HepG2 (cell line): Measurements from ENCODE around the gene ATG5. TPM values are rescaled to one million over a fixed set of nuclear protein-coding genes. Genes with fewer than 3 reads are reported as not detected.

Experiments used
- ATAC-seq: fragments of 200-7000 bp; cut with Tn5 transposase; 3 replicates; pipeline ENCODE4 v1.9.1; 2020; ENCODE audit warnings: mild to moderate bottlenecking, moderate library complexity
- BruUV-seq: library from RNA; stranded (reverse); fragments of 400-500 nt; replicated peaks from 2 replicates; lab custom pipeline; 2021; lab: Mats Ljungman, UMichigan
- CTCF ChIA-PET: fragments of 300-600 bp; formaldehyde crosslinking; extraction: SDS; loops from one replicate; lab custom pipeline; 2021; ENCODE audit warnings: low total read pairs, inconsistent platforms, low intra/inter-chr PET ratio; lab: Yijun Ruan, JAX
- POLR2A ChIA-PET: fragments of 350-600 bp; sonication (Branson Sonifier 250); formaldehyde crosslinking; loops from one replicate; lab custom pipeline; 2020; ENCODE audit warnings: antibody characterized with exemption, inconsistent platforms; lab: Yijun Ruan, JAX
- DNase-seq: peaks from one replicate; pipeline ENCODE4 v3.0.0-alpha.2; 2015; ENCODE audit warnings: low spot score
- FAIRE-seq: peaks from 3 replicates; lab custom pipeline; 2011; peaks lifted over from hg19 to GRCh38; lab: Jason Lieb, UNC
- H2AFZ ChIP-seq: one replicate; pipeline ENCODE4 v1.6.1; 2011; ENCODE audit warnings: low read length, inconsistent platforms
- H3K27ac ChIP-seq: fragments of 300-600 bp; 3 replicates; pipeline ENCODE4 v1.8.0; 2011; ENCODE audit warnings: mixed run types, mild to moderate bottlenecking, mixed read lengths, low read length, inconsistent platforms; ENCODE audit not compliant: insufficient read depth; ENCODE audit errors: extremely low read length
- H3K27me3 ChIP-seq, 2 experiments: fragments of 200-600 bp in 1 of 2; 2 replicates in 1 of 2; 3 replicates in 1 of 2; pipeline versions ENCODE4 v1.6.0 to v1.8.0; 2011; ENCODE audit warnings: low read length in 2 of 2, mild to moderate bottlenecking in 2 of 2, moderate library complexity in 2 of 2, inconsistent platforms in 1 of 2; ENCODE audit not compliant: insufficient read depth in 2 of 2, control insufficient read depth in 1 of 2
- H3K36me3 ChIP-seq, 2 experiments: fragments of 200-600 bp in 1 of 2; replicated peaks in 1 of 2; 2 replicates in 1 of 2; 3 replicates in 1 of 2; pipeline versions ENCODE4 v1.5.1 to v1.8.0; 2011; ENCODE audit warnings: low read length in 2 of 2, inconsistent platforms in 1 of 2; ENCODE audit not compliant: insufficient read depth in 2 of 2, control insufficient read depth in 1 of 2
- H3K4me1 ChIP-seq: 2 replicates; pipeline ENCODE4 v1.5.1; 2012; ENCODE audit warnings: low read length, inconsistent platforms; ENCODE audit not compliant: insufficient read depth
- H3K4me2 ChIP-seq: 2 replicates; pipeline ENCODE4 v1.6.0; 2011; ENCODE audit warnings: low read depth, low read length, inconsistent platforms
- H3K4me3 ChIP-seq, 3 experiments: fragments of 200-600 bp in 1 of 3; sonication (generic), shearing (Covaris generic) in 1 of 3; replicated peaks in 1 of 3; 2 replicates each; pipeline ENCODE4 v1.5.1; 2011 to 2016; ENCODE audit warnings: low read length in 3 of 3, inconsistent platforms in 2 of 3, low read depth in 2 of 3, mild to moderate bottlenecking in 2 of 3, control low read depth in 1 of 3, mixed read lengths in 1 of 3; ENCODE audit not compliant: insufficient read depth in 1 of 3
- H3K79me2 ChIP-seq: one replicate; pipeline ENCODE4 v1.6.1; 2011; ENCODE audit warnings: low read length, inconsistent platforms; ENCODE audit not compliant: insufficient read depth
- H3K9ac ChIP-seq: 2 replicates; pipeline ENCODE4 v1.6.0; 2011; ENCODE audit warnings: mild to moderate bottlenecking, low read depth, low read length, inconsistent platforms; ENCODE audit not compliant: insufficient read depth
- H3K9me3 ChIP-seq: 2 replicates; pipeline ENCODE4 v1.5.1; 2012; ENCODE audit warnings: mild to moderate bottlenecking, low read length
- H4K20me1 ChIP-seq: 2 replicates; pipeline ENCODE4 v1.6.0; 2011; ENCODE audit warnings: inconsistent platforms, mild to moderate bottlenecking, low read length, moderate library complexity; ENCODE audit not compliant: insufficient read depth
- ARNT2 ChIP-seq: sonication (generic); formaldehyde crosslinking; IDR thresholded peaks from 2 replicates; pipeline ENCODE4 v1.8.0; 2022; ENCODE audit warnings: mild to moderate bottlenecking, low read depth, missing genetic modification reagents, moderate library complexity
- CCAR2 ChIP-seq: fragments of 200-400 bp; formaldehyde crosslinking; optimal IDR thresholded peaks from 2 replicates; pipeline ENCODE3; 2018; ENCODE audit warnings: low read depth, mild to moderate bottlenecking, low read length, moderate library complexity
- DNMT3B ChIP-seq: conservative IDR thresholded peaks from 2 replicates; pipeline ENCODE4 v1.6.1; 2016; ENCODE audit warnings: missing biosample characterization, control low read depth
- HNF1B ChIP-seq: sonication (generic); formaldehyde crosslinking; IDR thresholded peaks from 2 replicates; pipeline ENCODE4 v1.5.1; 2020; ENCODE audit warnings: mild to moderate bottlenecking, moderate library complexity, missing genetic modification reagents
- NFE2L2 ChIP-seq: fragments of 150-350 bp; IDR thresholded peaks from 2 replicates; pipeline ENCODE4 v1.6.1; 2014; ENCODE audit warnings: low read length
- PHF8 ChIP-seq: sonication (generic); formaldehyde crosslinking; IDR thresholded peaks from 2 replicates; pipeline ENCODE4 v1.5.0; 2020; ENCODE audit warnings: missing genetic modification reagents
- RFX1 ChIP-seq: fragments of 450-650 bp; IDR thresholded peaks from 2 replicates; pipeline ENCODE4 v1.6.1; 2017
- ZNF251 ChIP-seq: sonication (generic); formaldehyde crosslinking; IDR thresholded peaks from 2 replicates; pipeline ENCODE4 v1.9.0; 2021; ENCODE audit warnings: mild to moderate bottlenecking, missing genetic modification reagents
- ZNF263 ChIP-seq: sonication (generic); formaldehyde crosslinking; IDR thresholded peaks from 2 replicates; pipeline ENCODE4 v1.4.0; 2020; ENCODE audit warnings: missing genetic modification reagents
- ZNF460 ChIP-seq: sonication (generic); formaldehyde crosslinking; IDR thresholded peaks from 2 replicates; pipeline ENCODE4 v1.5.1; 2020; ENCODE audit warnings: missing genetic modification reagents, mild to moderate bottlenecking, borderline replicate concordance
- ZNF713 ChIP-seq: sonication (generic); formaldehyde crosslinking; IDR thresholded peaks from 2 replicates; pipeline ENCODE4 v1.4.0; 2020; ENCODE audit warnings: mild to moderate bottlenecking, missing genetic modification reagents
- WGBS: methylation state at CpG from one replicate; pipeline ENCODE4 v1.1.6; 2017; ENCODE audit warnings: low lambda C conversion rate; 5-methylcytosine and 5-hydroxymethylcytosine counted together
- in situ Hi-C: cut with HindIII; loops from 2 replicates; pipeline ENCODE4 v1.10.0; 2017; ENCODE audit warnings: low pct_unique_long_range_greater_than_20kb; ENCODE audit not compliant: extremely low pct_ligation_motif_present
- intact Hi-C: fragments of 100-400 bp; cut with micrococcal nuclease; formaldehyde crosslinking; loops from one replicate; pipeline ENCODE4 v1.10.0; 2022; ENCODE audit not compliant: unreplicated experiment
- polyA plus RNA-seq, 8 experiments: library from polyadenylated mRNA; depleted of rRNA in 3 of 8; stranded (reverse) in 7 of 8; unstranded in 1 of 8; fragments of >200 nt; fragmentation: Illumina TruSeq in 4 of 8; extraction: Trizol in 4 of 8; gene quantifications; 2 replicates each; pipeline versions ENCODE4 v1.2.1 to v1.2.3, GENCODE V29; 2011 to 2016; ENCODE audit warnings: low read depth in 4 of 8, missing spikeins in 1 of 8, mixed read lengths in 1 of 8; ENCODE audit not compliant: insufficient read depth in 1 of 8
- total RNA-seq, 5 experiments: library from RNA; depleted of rRNA; stranded (reverse); fragments of >200 nt; fragmentation: Illumina TruSeq; extraction: Trizol; gene quantifications; 2 replicates each; pipeline ENCODE4 v1.2.3, GENCODE V29; 2016; ENCODE audit warnings: low read depth in 1 of 5
- TF ChIP-seq, protein P1 (sequence below), 2 experiments: IDR thresholded peaks; 2 replicates each; pipeline ENCODE4 v1.6.1; 2011 to 2012; ENCODE audit warnings: low read length in 2 of 2, borderline replicate concordance in 1 of 2, low read depth in 1 of 2, mild to moderate bottlenecking in 1 of 2, moderate library complexity in 1 of 2

ATG5 gene
- total and polyA plus RNA-seq, 2 of the 13 experiments (the other 11 are each of a cell fraction or from before 2014, with no cell fraction given): 21.3 to 48.0 TPM

DNA sequence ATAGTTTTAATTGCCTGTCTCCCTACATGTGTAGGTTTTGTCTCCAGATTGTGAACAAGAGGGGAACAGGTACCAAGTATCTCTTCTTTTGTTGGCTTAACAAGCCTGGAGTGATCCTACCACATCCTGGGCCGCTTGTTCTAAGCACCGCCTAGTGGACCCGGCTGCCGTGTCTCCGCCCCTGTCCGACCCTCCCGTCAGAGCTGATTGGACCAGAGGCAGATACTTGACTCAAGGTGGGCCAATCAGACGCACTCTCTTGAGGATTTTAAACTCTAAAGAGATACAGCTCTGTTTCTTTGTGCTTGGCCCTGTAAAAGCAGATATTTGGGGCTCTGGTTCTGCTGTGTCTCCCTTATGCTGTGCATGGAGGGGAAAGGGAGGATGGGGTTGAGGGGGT, 171.2 kb downstream of the ATG5 start:
- Histone ChIP-seq H3K4me1 (no peaks in the 10 kb centered on the region), H3K4me3 (no peak overlapping the region), H4K20me1 (no peaks in the 10 kb centered on the region), H3K79me2 (no peaks in the 10 kb centered on the region), H3K9ac (no peak overlapping the region), H3K9me3 (no peaks in the 10 kb centered on the region), H3K4me2 (no peak overlapping the region), H3K27me3 (peaks cover 0 to 9% of the 10 kb centered on the region in 2 experiments; a peak in 2 of 5 replicates), H2AFZ (no peak overlapping the region), H3K27ac (no peak overlapping the region), H3K36me3 (no peaks in the 10 kb centered on the region)
- no peak for FAIRE-seq
- intact Hi-C loops: no loop called here
- ChIA-PET POLR2A (no interaction called here), CTCF (no interaction called here)
- in situ Hi-C loops: no loop called here
- WGBS: 77% methylated on average over 7 of the region's 8 CpGs
- DNase-seq: no peak
- no TSS peak for BruUV-seq
- no peak for ATAC-seq
- TF ChIP-seq HNF1B (CRISPR knock-in tag): no peak
- TF ChIP-seq, protein P1, sequence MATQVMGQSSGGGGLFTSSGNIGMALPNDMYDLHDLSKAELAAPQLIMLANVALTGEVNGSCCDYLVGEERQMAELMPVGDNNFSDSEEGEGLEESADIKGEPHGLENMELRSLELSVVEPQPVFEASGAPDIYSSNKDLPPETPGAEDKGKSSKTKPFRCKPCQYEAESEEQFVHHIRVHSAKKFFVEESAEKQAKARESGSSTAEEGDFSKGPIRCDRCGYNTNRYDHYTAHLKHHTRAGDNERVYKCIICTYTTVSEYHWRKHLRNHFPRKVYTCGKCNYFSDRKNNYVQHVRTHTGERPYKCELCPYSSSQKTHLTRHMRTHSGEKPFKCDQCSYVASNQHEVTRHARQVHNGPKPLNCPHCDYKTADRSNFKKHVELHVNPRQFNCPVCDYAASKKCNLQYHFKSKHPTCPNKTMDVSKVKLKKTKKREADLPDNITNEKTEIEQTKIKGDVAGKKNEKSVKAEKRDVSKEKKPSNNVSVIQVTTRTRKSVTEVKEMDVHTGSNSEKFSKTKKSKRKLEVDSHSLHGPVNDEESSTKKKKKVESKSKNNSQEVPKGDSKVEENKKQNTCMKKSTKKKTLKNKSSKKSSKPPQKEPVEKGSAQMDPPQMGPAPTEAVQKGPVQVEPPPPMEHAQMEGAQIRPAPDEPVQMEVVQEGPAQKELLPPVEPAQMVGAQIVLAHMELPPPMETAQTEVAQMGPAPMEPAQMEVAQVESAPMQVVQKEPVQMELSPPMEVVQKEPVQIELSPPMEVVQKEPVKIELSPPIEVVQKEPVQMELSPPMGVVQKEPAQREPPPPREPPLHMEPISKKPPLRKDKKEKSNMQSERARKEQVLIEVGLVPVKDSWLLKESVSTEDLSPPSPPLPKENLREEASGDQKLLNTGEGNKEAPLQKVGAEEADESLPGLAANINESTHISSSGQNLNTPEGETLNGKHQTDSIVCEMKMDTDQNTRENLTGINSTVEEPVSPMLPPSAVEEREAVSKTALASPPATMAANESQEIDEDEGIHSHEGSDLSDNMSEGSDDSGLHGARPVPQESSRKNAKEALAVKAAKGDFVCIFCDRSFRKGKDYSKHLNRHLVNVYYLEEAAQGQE (IDR thresholded peaks at IDR 0.05; ENCODE audit: borderline replicate concordance in 1 of 2, low read depth in 1 of 2, low read length in 2 of 2): no peak
- no peak for TF ChIP-seq ARNT2 (CRISPR knock-in tag)
- no peak for TF ChIP-seq ZNF263
- no peak for TF ChIP-seq NFE2L2
- no peak for TF ChIP-seq PHF8 (CRISPR knock-in tag)
- TF ChIP-seq DNMT3B (CRISPR knock-in tag): no peak
- TF ChIP-seq ZNF713 (CRISPR knock-in tag): no peak
- TF ChIP-seq CCAR2: no peak
- no peak for TF ChIP-seq ZNF460
- TF ChIP-seq RFX1: no peak
- TF ChIP-seq ZNF251 (CRISPR knock-in tag): no peak
